Stimulated activated memory B cell treated with anti-CD40 and anti-IgM and Interleukin-4, amounts not matched to agents 10 μg/mL and 1 μg/mL and 100 μg/mL, for 72 hours (primary cell): ENCODE results near the gene DHRS9.
"Not testable (repeated sequence)": the region's sequence is repeated elsewhere in the genome, so short reads cannot be mapped to it uniquely, and the experiment has no call there.

Experiments used
- ATAC-seq: fragments of 150-1000 bp; cut with Tn5 transposase; 2 replicates; pipeline ENCODE4 v1.10.0; 2021
- H3K27ac Mint-ChIP-seq: one replicate; pipeline ENCODE4 v1.8.0; 2022; ENCODE audit warnings: mild to moderate bottlenecking, mixed read lengths
- H3K27me3 Mint-ChIP-seq: one replicate; pipeline ENCODE4 v1.8.0; 2022; ENCODE audit warnings: mixed read lengths
- H3K36me3 Mint-ChIP-seq: one replicate; pipeline ENCODE4 v1.8.0; 2022; ENCODE audit warnings: mixed read lengths
- H3K4me1 Mint-ChIP-seq: one replicate; pipeline ENCODE4 v1.8.0; 2022; ENCODE audit warnings: mixed read lengths
- H3K4me3 Mint-ChIP-seq: one replicate; pipeline ENCODE4 v1.8.0; 2022; ENCODE audit warnings: mild to moderate bottlenecking, moderate library complexity, mixed read lengths
- H3K9me3 Mint-ChIP-seq: one replicate; pipeline ENCODE4 v1.8.0; 2022; ENCODE audit warnings: mixed read lengths

The DHRS9 gene

DNA sequence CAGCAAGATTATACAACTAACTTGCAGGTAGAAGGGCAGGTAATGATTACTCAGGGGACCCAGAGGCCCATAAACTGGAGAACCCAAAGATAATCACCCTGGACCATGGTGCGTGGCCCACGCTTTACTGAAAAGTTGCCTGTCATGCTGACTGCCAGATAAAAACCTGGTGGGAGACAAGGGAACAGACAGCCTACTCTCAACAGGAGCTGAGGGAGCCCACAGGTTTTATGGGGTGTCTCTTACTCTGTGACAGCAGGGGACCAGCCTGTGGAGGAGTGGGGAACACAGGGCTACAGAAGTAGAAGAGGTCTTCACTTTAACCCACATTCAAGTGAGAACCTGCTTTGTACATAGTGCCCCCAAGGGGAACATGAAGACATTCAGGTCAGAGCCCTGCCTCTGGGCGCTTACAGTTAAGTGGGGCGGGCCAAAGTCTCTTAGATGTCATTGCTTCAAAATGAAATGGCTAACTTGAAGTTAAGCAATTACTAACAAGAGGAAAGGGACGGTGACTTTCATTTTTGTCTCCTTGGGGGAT is 60.4 kb downstream of the DHRS9 start:
- Mint-ChIP-seq H3K36me3 (no peaks in the 10 kb centered on the region), H3K27ac (no peak overlapping the region), H3K4me1 (no peaks in the 10 kb centered on the region), H3K4me3 (no peak overlapping the region), H3K9me3 (no peaks in the 10 kb centered on the region), H3K27me3 (no peaks in the 10 kb centered on the region)
- peak; percentile 20 for ATAC-seq

DNA sequence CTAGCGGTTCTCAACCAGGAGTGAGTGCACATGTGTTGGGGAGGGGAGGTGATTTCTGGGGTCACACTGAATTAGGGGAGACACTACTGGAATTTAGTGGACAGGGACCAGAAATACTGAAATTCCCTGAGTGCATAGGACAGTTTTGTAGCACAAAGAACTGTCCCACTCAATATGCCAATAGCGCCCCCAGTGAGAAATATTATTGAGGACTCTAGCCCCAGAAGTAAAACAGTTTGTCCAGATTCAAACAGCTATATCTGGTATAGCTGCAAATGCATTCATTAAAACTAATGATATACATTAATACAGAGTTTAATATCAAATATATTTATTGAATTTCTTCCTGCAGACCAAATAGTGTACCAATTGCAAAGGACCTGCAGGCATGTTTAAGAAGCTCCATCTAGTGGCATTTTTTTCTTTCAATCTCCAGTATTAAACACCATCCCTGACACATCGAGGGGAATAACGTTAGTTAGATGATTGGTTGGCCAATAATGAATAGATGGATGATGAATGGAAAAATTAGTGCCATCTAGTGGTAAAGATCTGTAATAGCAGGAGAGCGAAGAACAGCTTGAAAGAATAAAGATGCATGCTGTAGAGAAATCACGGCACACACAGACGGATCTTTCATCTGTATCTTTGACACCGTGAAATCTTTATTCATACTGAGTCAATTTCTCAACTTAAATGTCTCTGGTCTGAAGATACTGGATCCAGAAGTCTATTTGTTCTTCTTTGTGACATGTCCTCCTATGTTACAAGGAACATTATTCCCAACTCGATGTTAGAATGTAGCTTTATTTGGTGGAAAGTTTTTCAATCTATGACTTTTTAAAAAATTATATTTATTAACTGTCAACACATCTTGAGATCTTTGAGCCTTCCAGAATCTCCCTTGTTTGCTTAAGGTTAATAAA is 62.5 kb downstream of the DHRS9 start:
- Mint-ChIP-seq H3K27ac (no peak overlapping the region), H3K4me3 (no peak overlapping the region), H3K36me3 (no peaks in the 10 kb centered on the region), H3K4me1 (no peaks in the 10 kb centered on the region), H3K27me3 (no peaks in the 10 kb centered on the region), H3K9me3 (no peaks in the 10 kb centered on the region)
- ATAC-seq = peak; percentile 73

DNA sequence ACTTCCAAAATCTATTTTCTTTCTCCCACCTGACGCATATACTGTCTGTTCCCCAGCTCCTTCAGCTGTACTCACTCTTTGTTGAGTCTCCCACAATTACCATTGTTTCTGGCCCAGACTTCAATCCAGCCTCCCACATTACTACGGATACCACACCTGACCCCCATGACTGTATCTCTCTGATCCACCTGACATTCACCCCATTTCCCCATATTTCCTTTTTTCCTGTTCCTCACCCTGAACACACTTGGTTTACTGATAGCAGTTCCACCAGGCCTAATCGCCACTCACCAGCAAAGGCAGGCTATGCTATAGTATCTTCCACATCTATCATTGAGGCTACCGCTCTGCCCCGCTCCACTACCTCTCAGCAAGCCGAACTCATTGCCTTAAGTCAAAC is 64.9 kb downstream of the DHRS9 start:
- H3K4me1 Mint-ChIP-seq, H3K4me3 Mint-ChIP-seq, H3K27ac Mint-ChIP-seq, H3K36me3 Mint-ChIP-seq, ATAC-seq, H3K9me3 Mint-ChIP-seq, H3K27me3 Mint-ChIP-seq: not testable (repeated sequence)

DNA sequence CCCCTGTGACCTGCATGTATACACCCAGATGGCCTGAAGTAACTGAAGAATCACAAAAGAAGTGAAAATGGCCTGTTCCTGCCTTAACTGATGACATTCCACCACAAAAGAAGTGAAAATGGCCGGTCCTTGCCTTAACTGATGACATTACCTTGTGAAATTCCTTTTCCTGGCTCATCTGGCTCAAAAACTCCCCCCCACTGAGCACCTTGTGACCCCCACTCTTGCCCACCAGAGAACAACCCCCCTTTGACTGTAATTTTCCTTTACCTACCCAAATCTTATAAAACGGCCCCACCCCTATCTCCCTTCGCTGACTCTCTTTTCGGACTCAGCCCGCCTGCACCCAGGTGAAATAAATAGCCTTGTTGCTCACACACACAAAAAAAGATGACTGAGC is 67.1 kb downstream of the DHRS9 start:
- H3K4me3 Mint-ChIP-seq, H3K36me3 Mint-ChIP-seq, H3K4me1 Mint-ChIP-seq, ATAC-seq, H3K27ac Mint-ChIP-seq, H3K9me3 Mint-ChIP-seq, H3K27me3 Mint-ChIP-seq: not testable (repeated sequence)

DNA sequence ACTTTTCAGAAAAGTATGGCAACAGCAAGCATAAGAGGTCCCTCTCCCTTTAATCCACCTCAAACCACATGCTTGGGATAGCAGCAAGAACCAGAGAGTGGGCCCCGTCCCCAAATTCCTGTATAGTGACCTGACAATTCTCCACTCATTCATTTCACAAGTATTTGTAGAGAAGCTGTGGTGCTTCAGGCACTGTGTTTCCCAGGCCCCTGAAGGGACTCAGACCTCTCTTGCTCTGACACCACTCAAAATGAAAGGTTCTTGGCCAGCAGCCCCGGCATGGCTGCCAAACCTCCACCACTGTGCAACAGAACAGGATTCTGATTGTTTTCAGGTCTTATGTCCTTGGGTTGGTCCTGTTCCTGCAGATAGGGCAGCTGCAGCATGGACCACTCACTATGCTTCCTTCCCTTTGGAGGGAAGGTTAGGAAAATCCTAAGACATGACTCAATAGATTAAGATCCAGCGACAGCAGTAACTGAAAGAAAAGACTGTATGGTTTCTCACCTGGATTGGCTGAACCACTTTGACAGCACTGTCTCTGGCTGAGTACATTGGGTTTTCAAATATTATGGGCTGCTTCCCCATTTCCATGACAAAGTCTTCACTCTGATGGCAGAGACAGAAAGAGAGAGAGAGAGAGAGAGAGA is 67.6 kb downstream of the DHRS9 start:
- Mint-ChIP-seq H3K4me3 (no peak overlapping the region), H3K36me3 (no peaks in the 10 kb centered on the region), H3K9me3 (no peaks in the 10 kb centered on the region), H3K27ac (no peak overlapping the region), H3K27me3 (no peaks in the 10 kb centered on the region), H3K4me1 (no peaks in the 10 kb centered on the region)
- ATAC-seq = no peak

DNA sequence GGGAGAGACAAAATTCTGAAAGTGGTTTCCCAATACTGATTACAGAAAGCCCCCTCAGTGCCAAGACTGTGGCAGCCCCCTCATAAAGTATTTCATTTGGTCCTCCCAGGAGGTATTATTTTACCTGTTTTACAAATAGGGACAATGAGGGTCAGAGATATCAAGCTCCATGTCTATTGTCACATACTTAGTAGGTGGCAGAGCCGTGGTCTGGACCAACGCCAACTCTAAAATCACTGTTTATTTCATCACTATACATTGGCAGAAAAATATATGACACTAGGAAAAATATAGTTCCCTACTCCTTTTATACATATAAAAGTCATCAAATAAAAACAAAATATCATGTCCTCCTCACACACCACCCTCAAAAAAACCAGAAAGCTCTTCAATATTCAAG is 68.6 kb downstream of the DHRS9 start:
- no peak overlapping the region for H3K27ac Mint-ChIP-seq
- H3K4me3 Mint-ChIP-seq = no peak overlapping the region
- H3K36me3 Mint-ChIP-seq = no peaks in the 10 kb centered on the region
- H3K9me3 Mint-ChIP-seq = no peaks in the 10 kb centered on the region
- ATAC-seq = no peak
- no peaks in the 10 kb centered on the region for H3K27me3 Mint-ChIP-seq
- no peaks in the 10 kb centered on the region for H3K4me1 Mint-ChIP-seq

DNA sequence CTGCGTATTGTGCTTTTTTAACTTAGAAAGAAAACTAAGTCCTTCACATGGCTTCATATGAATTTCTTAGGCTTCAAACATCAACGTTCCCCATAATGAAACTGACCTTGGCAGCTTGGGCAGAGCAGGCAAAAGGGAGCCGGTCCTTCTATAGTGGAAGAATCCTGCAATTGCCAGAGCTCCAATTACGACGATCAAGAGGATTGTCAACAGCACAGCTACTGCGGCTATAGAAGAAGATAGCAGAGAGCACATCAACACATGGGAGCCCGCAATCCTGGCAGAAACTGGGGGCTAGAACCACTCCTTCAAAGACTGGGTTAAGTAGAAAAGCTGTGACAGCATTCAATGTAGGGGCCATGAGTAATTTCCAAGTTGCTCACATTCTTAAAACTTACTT is 69.8 kb downstream of the DHRS9 start:
- H3K4me1 Mint-ChIP-seq = no peaks in the 10 kb centered on the region

DNA sequence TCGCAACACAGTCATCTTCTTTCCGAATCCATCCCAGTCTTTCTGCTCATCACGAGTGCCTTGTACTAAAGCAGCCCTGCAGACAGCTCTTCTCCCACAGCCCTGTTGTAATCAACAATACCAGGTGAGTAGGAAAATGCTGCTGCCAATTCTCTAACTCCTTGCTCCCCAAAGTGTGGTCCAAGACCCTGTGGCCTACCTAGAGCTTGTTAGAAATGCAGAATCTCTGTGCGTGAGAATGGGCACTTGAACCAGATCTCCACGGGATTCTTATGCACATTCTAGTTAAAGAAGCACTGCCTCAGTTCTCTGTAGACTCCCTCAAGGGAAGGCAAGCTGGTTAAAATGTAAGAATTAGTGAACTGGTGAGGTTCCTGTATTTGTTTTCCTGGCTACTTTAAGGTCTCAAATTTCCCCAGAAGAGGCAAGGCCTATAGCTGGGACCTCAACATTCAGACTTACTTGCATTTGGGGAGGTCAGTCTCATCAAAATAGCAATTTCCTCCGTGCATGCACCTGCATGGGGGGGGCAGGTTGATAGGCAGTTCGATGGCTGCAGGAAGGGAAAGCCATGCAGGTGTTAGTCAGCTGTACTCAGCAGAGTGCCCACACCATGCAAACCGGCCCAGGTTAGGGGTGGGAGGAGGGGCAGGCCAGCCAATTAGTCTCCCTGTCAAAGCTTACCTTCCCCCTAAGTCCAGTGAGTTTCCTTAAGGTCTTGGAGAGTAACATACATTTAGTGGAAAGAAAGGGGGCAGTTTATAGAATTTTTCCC is 70.8 kb downstream of the DHRS9 start:
- Mint-ChIP-seq H3K27ac (no peak overlapping the region), H3K27me3 (no peaks in the 10 kb centered on the region), H3K4me1 (no peaks in the 10 kb centered on the region), H3K9me3 (no peaks in the 10 kb centered on the region), H3K36me3 (no peaks in the 10 kb centered on the region), H3K4me3 (no peak overlapping the region)
- ATAC-seq = no peak

More for the DNA sequence above, 69.8 kb downstream of the DHRS9 start:
- Mint-ChIP-seq H3K36me3 (no peaks in the 10 kb centered on the region), H3K27me3 (no peaks in the 10 kb centered on the region), H3K9me3 (no peaks in the 10 kb centered on the region), H3K27ac (no peak overlapping the region), H3K4me3 (no peak overlapping the region)
- ATAC-seq = no peak

DNA sequence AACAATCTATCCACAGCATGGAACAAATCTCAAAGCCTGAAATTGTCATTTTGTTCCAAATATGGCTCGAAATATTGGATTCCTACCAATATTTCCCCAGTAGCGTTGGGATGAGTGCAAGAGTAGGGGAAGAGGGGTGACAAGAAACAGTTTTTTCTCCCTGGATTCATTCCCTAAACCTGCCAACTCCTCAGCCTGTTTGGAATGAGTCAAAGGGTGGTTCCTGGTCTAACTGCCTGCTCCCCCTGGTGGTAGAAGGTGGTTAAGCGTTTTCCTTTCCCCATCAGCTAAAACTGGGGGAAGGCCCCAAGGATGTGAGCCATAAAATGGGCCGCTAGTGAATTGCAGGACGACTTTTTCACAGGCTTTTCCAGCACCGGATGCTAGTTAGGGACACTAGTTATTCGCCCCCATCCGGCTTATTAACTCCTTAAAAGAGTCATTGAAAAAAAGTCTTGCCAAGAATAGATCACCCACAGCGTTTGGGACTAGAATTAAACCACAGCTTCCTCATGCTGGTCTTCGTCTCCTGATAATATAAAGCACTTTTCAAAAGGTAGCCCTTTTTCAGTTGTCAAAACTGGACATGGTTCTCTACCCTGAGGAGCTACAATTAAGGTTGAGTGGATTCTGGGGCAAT is 72.5 kb downstream of the DHRS9 start:
- Mint-ChIP-seq H3K27me3 (no peaks in the 10 kb centered on the region), H3K27ac (no peak overlapping the region), H3K4me1 (no peaks in the 10 kb centered on the region), H3K9me3 (no peaks in the 10 kb centered on the region), H3K36me3 (no peaks in the 10 kb centered on the region), H3K4me3 (no peak overlapping the region)
- no peak for ATAC-seq

DNA sequence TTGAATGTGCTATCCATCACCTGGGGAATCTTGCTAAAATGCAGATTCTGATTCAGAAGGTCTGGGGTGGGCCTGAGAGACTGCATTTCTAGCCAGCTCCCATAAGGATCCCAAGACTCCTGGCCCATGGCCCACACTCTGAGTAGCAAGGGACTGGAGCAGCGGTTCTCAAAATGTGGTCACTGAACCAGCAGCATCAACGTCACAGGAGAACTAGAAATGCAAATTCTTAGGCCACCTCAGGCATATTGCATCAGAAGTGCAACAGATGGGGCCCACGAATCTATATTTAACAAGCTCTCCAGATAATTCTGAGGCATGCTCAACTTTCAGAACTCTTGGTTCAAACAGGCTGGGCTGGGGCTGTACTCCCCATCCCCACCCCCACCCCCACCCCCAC is 74.6 kb downstream of the DHRS9 start:
- H3K36me3 Mint-ChIP-seq = no peaks in the 10 kb centered on the region
- no peaks in the 10 kb centered on the region for H3K4me1 Mint-ChIP-seq
- H3K9me3 Mint-ChIP-seq = no peaks in the 10 kb centered on the region
- no peak for ATAC-seq
- no peak overlapping the region for H3K27ac Mint-ChIP-seq
- no peak overlapping the region for H3K4me3 Mint-ChIP-seq
- H3K27me3 Mint-ChIP-seq = no peaks in the 10 kb centered on the region
